ENCODE measurements around the gene SCN1B.

SCN1B gene

GRCh38 chr19:35008891-35009341 is 21.4 kb upstream of the SCN1B start:
- Histone ChIP-seq H3K79me2 (ENCODE audit: insufficient read depth, low read length) (peaks cover 20% of the 10 kb centered on the region), H3K36me3 (ENCODE audit: low read length) (no peaks in the 10 kb centered on the region), H3K9me3 (ENCODE audit: insufficient read depth, low read length) (no peaks in the 10 kb centered on the region), H3K9me2 (replicated peaks; ENCODE audit: insufficient read depth, low read length) (no peaks in the 10 kb centered on the region), H3K27ac (ENCODE audit: low read depth, low read length) (no peak overlapping the region), H3K4me3 (ENCODE audit: insufficient read depth, low read length, poor library complexity, severe bottlenecking) (no peak overlapping the region), H4K20me1 (ENCODE audit: low read depth, low read length) (peaks cover 3% of the 10 kb centered on the region; the same call in 1 of the 2 replicates), H3K27me3 (ENCODE audit: low read length) (no peaks in the 10 kb centered on the region), H2AFZ (ENCODE audit: low read depth, low read length, severe bottlenecking) (no peak overlapping the region), H3K9ac (ENCODE audit: low read length) (no peak overlapping the region), H3K4me2 (ENCODE audit: low read depth, low read length, poor library complexity, severe bottlenecking) (no peak overlapping the region), H3F3A (ENCODE audit: insufficient read depth) (0 out of 2 replicates have a peak, but pooled peaks cover 4% of the 10 kb centered on the region)
- no peak for TF ChIP-seq EZH2phosphoT487 (conservative IDR thresholded peaks at IDR 0.05; ENCODE audit: low read length)
- no peak for TF ChIP-seq CTCF (IDR thresholded peaks at IDR 0.05; ENCODE audit: insufficient read depth, low read length, poor library complexity, severe bottlenecking)

DNA sequence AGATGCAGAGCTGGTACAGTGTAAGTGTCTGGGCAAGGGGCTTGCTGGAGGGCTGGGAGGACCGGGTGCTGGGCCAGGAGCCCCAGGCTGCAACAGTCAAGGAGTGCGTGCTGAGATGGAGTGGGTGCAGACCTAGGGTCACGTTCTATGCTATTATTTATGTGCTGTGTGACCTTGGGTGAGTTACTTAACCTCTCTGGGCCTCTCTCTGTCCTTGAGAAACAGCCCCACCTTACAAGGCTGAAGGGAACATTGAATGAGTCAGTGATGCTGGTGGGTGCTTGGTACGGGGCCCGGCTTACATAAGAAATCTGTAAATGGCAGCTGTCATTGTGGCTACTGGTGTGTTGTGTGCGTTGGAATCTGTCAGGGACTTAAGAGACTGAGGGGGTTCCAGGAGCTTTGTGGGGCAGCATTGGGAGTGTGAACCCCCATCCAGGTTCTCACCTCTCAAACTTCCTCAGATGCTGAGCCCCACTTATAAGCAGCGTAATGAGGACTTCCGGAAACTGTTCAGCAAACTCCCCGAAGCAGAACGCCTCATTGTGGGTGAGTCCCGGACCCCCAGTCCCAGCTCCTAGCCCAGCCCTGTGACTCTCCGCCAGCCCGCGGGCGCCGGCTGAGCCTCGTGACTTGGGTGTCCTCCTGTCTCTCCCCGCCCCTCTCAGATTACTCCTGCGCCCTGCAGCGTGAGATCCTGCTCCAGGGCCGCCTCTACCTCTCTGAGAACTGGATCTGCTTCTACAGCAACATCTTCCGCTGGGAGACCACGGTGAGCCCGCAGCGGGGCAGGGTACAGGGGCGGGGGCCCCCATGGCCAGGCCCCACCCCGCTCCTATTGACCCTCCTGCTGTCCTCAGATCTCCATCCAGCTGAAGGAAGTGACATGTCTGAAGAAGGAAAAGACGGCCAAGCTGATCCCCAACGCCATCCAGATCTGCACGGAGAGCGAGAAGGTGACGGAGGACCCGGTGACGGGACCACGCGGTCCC is 20.6 kb upstream of the SCN1B start:
- no peak overlapping the region for H2AFZ ChIP-seq (ENCODE audit: low read depth, low read length, severe bottlenecking)
- no peak for TF ChIP-seq CTCF (IDR thresholded peaks at IDR 0.05; ENCODE audit: insufficient read depth, low read length, poor library complexity, severe bottlenecking)
- no peak for TF ChIP-seq EZH2phosphoT487 (conservative IDR thresholded peaks at IDR 0.05; ENCODE audit: low read length)
- H3K27ac ChIP-seq (ENCODE audit: low read depth, low read length) = no peak overlapping the region
- no peaks in the 10 kb centered on the region for H3K27me3 ChIP-seq (ENCODE audit: low read length)
- H4K20me1 ChIP-seq (ENCODE audit: low read depth, low read length) = no peaks in the 10 kb centered on the region; the same call in 1 of the 2 replicates
- H3K9me3 ChIP-seq (ENCODE audit: insufficient read depth, low read length) = no peaks in the 10 kb centered on the region
- no peak overlapping the region for H3K9ac ChIP-seq (ENCODE audit: low read length)
- H3F3A ChIP-seq (ENCODE audit: insufficient read depth) = 0 out of 2 replicates have a peak, but pooled peaks cover 4% of the 10 kb centered on the region
- no peaks in the 10 kb centered on the region for H3K9me2 ChIP-seq (replicated peaks; ENCODE audit: insufficient read depth, low read length)
- H3K79me2 ChIP-seq (ENCODE audit: insufficient read depth, low read length) = peaks cover 11% of the 10 kb centered on the region
- no peak overlapping the region for H3K4me3 ChIP-seq (ENCODE audit: insufficient read depth, low read length, poor library complexity, severe bottlenecking)
- no peaks in the 10 kb centered on the region for H3K36me3 ChIP-seq (ENCODE audit: low read length)
- H3K4me2 ChIP-seq (ENCODE audit: low read depth, low read length, poor library complexity, severe bottlenecking) = no peak overlapping the region

DNA sequence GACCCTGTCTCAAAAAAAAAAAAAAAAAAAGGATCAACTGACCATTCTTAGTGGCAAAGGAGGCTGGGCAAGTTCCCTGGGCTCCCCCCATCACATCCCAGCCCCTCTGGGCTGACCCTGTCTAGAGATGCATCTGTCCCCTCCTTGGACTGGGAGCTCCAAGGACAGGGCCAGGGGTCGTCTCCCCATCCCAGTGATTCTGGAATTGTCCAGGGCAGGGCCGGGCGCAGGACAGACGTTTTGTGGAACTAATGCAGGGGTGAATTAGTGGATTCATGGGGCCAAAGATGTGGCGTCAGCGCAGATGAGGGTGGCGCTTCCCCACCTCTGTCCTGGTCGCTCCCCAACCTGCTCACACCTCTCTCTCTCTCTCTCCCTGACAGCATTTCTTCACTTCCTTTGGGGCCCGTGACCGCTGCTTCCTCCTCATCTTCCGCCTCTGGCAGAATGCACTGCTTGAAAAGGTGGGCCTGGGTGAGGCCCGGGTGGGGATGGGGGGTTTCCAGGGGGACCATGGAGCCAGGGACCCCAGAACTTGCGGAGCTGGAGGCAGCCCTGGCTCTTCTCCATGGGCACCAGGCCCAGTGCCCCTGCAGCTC is 19.1 kb upstream of the SCN1B start:
- Histone ChIP-seq H3K27me3 (ENCODE audit: low read length) (no peaks in the 10 kb centered on the region), H3K4me3 (ENCODE audit: insufficient read depth, low read length, poor library complexity, severe bottlenecking) (no peak overlapping the region), H2AFZ (ENCODE audit: low read depth, low read length, severe bottlenecking) (no peak overlapping the region), H3K36me3 (ENCODE audit: low read length) (no peaks in the 10 kb centered on the region), H3K9me3 (ENCODE audit: insufficient read depth, low read length) (no peaks in the 10 kb centered on the region), H3K27ac (ENCODE audit: low read depth, low read length) (no peak overlapping the region), H3K79me2 (ENCODE audit: insufficient read depth, low read length) (peaks cover under 1% of the 10 kb centered on the region; the same call in 1 of the 2 replicates), H3F3A (ENCODE audit: insufficient read depth) (0 out of 2 replicates have a peak, but pooled peaks cover 4% of the 10 kb centered on the region), H3K4me2 (ENCODE audit: low read depth, low read length, poor library complexity, severe bottlenecking) (no peak overlapping the region), H3K9me2 (replicated peaks; ENCODE audit: insufficient read depth, low read length) (no peaks in the 10 kb centered on the region), H4K20me1 (ENCODE audit: low read depth, low read length) (no peaks in the 10 kb centered on the region), H3K9ac (ENCODE audit: low read length) (no peak overlapping the region)
- TF ChIP-seq CTCF (IDR thresholded peaks at IDR 0.05; ENCODE audit: insufficient read depth, low read length, poor library complexity, severe bottlenecking) = no peak
- TF ChIP-seq EZH2phosphoT487 (conservative IDR thresholded peaks at IDR 0.05; ENCODE audit: low read length) = no peak
